HL-60/S4 treated with retinoic acid at 250 ng/mL for 4 days and 3 days (cell line): ENCODE results near the gene MOV10L1.

Experiments
- in situ Hi-C: fragments of 300-500 bp; cut with MboI; formaldehyde crosslinking; loops from 2 replicates; pipeline ENCODE4 v1.7.0; 2022; ENCODE audit warnings: low sequenced_read_pairs

MOV10L1 gene

GRCh38 chr22:50101870-50102565 is 12.2 kb downstream of the MOV10L1 start:
- in situ Hi-C loops = no loop called here

DNA sequence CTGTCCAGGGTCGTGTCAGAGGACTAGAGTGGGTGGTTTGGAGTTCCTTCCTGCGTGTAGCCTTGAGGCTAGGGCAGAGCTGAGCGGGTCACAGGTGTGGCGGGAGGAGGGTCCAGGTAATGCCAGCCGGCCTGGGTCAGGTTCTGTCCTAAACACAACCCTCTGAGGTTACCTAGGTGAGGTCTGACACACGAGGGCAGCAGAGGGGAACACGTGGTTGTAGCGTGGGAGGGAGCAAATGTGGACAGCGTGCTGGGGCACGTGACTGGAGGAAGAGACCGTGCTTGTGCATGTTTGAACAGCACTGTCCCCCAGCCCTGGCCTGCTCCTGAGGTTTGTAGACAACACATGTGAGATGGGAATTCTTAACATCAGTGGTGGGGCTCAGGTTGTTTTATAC is 13.1 kb downstream of the MOV10L1 start:
- in situ Hi-C loops = no loop called here

DNA sequence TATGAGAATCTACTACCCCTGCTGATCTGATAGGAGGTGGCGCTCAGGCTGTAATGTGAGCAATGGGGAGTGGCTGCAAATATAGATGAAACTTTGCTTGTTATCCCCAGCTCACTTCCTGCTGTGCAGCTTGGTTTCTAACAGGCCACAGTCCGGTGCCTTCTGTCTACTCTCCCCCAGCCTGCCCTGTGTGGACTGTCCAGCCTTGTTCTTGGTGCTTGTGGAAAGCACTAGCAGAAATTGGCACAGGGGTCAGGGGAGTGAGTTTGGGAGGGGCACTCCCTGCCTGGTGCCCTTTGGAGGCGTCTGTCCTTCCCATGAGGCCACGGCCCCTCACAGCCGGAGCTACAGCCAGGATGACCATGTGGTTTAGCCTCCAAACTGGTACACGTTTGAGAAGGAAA is 14.3 kb downstream of the MOV10L1 start:
- in situ Hi-C loops = no loop called here

DNA sequence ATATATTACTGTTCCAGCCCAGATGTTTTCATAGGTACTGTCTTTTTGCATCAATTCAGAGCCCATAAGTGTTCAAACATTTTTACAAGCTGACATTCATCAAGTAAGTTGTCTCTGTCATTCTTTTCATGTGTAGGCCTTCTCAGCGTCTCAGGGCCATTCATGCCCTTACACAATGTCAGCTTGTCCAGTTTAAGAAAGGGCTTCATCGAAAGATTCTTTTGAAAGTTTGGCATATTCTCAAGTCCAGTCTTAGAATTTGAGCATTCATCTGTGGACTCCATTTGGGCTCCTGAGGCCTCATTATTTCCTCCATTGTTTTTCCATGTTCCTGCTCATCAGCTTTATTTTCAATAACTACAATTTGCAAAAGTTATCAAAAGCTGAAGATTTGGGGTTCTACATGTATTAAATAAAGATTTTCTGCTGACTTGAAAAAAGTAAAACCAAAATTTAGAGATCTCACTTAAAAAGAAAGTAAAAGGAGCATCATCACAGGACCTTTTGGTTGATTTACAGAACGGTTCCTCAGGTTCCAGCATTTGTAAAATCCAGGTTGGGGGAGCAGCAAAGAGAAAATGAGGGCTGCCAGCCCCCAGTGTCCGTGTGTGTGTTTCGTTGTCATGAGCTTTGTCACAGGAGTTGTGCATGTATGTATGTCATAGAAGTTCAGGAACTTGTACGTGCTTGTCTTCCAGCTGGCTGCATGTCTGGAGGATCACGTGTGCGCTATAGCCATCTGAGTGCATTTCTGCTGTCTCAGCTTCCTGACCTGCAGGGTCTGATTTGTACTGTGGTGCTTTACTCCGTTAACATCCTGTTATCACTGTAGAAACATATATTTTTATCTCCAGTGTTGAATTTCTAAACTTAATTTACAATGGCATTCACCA is 15.6 kb downstream of the MOV10L1 start:
- in situ Hi-C loops = no loop called here

- in situ Hi-C loops = no loop called here
These were observed 17.7 kb downstream of the MOV10L1 start for GRCh38 chr22:50107529-50107928.

DNA sequence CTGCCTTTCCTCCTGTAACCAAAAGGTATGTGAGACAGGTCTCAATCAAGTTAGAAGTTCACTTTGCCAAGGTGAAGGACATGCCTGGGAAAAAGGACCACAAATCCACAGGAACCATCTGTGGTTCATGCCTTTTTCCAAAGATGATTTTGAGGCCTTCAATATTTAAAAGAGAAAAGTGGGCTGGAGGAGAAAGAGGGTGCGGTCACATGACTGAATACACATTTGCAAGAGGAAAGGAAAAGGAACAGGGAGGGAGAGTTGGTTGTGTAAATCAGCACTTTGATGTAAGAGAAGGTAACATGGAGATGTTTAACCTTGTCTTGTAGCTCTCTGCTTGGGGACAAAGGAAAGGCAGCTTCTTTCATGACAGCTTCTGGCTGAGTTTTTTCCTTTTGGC is 21.2 kb downstream of the MOV10L1 start:
- in situ Hi-C loops = no loop called here

DNA sequence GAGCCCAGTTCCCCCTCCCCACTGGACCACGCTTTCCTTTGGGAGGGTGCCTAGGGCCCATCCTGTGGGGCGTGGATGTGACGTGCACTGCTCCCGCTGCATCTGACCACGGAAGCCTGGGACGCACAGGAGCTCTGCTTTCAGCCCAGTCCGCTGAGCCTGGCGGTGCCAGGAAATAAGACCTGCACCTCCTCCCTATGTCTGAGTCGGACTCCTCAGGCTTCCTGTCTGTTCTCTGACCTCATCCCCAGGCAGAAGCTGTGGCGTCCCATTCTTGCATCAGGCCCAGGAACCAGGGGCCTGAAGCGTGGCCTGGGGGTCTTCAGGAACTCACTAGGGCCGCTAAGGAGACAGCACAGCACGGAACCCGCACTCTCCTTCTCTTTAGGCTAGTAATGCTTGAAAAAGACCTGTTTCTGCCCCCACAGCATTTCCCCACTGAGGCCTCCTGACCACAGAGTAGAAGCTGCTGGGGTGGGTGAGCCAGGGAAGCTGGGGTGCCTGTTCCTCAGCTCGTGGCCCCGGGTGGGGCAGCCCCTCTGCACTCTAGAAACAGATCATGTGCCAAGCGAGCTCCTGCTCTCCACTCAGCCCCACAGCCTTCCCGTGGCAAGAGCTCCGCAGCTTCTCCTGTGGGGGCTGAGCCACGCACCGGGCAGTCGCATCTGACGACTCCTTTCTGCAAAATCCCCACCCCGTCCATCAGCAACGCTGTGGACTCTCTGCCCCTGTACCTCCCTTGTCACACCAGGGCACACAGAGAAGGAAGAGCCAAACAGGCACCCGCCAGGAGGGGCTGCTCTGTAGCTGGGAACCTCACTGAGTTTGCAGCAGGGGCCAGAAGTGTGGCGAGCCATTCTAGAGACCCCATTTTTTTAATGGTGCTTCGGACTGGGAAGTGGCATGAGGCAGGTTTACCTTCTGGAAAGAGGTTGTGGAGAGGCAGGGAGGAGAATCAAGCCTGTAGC is 22.6 kb downstream of the MOV10L1 start:
- in situ Hi-C loops = no loop called here

DNA sequence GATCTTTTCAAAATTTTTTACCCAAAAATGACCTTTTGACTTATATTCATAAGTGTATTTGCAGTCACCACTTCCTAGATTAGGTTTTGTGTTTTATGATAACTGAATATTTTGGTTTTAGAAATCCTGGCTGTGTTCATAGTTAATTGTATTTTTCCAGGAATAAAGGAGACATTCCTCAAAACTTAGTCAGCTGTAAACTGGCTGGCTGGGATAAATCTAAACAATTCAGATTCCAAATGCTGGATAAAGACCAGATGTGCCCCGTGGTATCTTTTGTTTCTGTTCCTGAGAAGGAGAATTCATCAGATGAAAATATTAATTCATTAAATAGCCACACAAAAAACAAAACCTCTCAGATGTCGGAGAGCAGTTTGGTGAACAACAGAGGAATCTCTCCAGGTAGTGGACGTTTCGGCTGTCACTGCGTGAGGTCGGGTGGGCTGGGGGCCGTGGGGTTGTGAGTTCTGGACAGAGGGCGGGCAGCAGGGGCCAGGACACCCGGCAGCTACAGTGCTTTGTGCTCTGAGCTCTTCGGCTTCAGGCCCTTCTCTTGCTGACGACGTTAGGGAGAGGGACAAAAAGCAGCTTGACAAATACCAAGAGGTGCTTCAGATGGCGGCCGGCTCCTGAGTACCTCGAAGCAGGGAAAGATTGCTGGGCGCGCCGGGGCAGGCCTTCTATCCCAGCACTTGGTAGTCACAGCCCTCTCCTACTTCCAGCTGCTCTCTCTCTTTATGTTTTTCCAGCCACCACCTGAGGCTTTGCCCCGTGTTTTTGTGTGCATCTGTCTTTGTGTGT is 24.6 kb downstream of the MOV10L1 start:
- in situ Hi-C loops = no loop called here

DNA sequence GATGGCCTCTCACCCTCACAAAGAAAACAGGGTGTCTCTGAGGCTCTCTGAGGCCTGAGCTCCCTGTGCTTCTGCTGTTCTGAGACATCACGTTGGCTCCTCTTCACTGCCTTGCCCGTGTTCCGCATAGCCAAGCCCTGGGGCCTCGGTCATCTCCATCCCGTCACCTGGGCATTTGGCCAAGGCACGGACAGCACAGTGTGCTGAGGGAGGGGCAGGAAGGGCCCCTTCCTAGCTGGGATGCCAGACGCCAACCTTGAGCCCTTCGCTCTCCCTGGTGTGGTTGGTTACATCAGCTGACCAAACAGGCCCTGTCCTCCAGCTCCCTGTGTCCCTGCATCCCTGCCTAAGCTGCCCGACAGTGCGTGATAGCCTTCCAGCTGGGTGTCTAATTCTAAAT is 25.9 kb downstream of the MOV10L1 start:
- in situ Hi-C loops = no loop called here

DNA sequence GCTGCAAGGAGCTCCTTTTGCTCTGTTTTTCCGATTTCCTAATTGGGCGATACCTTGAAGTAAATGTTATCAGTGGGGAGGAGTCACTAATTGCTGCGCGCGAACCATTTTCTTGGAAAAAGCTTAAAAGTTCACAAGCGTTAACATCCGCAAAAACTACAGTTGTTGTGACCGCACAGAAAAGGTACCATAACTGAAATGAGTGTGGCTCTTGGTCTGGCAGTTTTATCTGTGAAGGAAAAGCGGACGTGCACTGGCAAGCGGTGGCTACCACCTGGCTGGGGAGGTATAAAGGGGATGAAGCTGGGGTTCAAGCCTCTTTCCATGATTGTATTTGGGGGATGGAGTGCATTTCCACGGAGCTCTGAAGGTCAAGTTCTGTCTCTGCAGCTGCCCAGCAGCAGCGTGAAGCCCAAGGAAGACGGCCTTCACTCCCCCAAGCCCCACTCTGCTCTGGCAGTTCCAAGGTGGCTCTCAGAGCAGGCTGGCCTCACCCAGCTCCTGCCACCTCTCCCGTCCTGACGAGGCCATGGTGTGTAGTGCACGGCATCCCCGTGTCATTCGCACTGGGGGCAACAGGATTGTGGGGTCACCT is 27.5 kb downstream of the MOV10L1 start:
- in situ Hi-C loops = no loop called here

DNA sequence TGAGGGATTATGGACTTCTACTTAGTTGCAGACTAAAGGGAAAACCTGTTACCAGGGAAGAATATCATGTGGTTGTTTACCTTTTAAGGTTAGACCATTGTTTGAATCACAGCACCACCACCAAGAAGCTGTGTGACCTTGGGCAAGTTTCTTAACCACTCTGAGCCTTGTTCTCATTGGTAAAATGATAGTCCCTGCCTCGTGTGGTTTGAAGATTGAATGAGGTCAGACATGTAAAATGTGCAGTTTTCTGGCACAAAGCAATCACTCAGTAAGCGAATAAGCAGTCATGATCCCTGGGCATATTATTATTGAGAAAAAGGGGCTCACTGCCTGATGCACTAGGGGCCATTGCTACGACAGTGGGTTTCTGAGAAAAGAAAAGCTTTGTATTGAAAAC is 28.3 kb downstream of the MOV10L1 start:
- in situ Hi-C loops = no loop called here

GRCh38 chr22:50118557-50119168 is 28.9 kb downstream of the MOV10L1 start:
- in situ Hi-C loops = no loop called here

DNA sequence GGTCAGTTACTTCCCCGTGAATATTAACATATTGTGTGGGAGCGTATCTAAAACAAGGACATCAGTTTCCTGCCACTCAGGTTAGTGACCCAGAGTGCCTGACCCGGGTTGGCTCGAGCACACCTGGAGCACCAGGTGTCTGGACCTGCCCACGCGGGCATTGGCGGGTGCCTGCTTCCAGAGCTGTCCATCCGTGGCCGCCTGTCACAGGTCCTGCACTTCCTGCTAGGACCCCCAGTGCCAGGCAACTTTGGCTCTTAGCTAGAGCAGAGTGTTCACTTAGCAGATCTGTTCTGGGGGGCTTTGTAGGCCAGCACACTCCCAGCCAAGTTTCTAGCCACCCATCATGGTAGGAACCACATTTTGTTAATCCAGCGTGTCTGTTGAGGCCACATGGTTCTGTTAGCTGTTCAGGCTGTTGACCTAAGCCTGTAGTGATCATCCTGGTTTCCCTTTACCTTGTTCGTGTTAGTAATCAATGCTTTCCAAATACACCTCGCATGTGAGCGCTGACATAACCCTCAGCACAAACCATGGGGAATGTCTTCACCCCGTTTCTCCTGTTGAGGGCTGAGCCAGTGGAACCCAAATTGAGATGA is 29.5 kb downstream of the MOV10L1 start:
- in situ Hi-C loops = no loop called here

GRCh38 chr22:50119768-50120251 is 30.0 kb downstream of the MOV10L1 start:
- in situ Hi-C loops = no loop called here

DNA sequence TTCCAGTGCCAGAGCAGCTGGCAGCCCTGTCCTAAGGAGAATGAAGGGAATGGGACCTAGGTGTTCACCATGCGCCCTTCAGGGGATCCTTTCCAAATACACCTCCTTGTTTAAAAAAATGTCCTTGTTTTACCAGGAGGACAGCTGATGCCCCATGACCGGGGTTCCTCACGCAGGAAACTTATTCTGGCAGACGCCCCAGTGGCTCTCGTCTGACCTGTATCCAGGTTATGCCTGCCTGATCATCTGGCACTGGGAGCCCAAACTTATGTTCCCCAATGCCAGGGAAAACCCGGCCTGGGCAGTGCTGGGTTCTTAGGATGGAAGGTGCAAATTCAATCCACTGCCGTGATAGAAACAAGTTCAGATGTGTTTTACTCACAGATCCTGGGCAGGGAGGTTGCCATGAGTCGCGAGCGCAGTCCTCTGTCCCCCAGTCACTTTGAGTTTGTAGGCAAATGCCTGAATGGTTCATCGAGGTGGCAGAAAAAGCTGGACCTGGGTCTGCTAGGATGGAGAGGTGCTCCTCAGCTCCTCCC is 31.5 kb downstream of the MOV10L1 start:
- in situ Hi-C loops = no loop called here

GRCh38 chr22:50123119-50123518 is 33.3 kb downstream of the MOV10L1 start:
- in situ Hi-C loops = no loop called here

- in situ Hi-C loops = no loop called here
These were observed 35.2 kb downstream of the MOV10L1 start for GRCh38 chr22:50125029-50125428.

- in situ Hi-C loops = no loop called here
These were observed 39.4 kb downstream of the MOV10L1 start for GRCh38 chr22:50129121-50129736.
